ENCODE measurements around the gene ANKRD40CL. TPM values are rescaled to one million over a fixed set of nuclear protein-coding genes. Genes with fewer than 3 reads are reported as not detected.

ANKRD40CL gene
- total RNA-seq, 1 donor from 2014 or later = not detected

DNA sequence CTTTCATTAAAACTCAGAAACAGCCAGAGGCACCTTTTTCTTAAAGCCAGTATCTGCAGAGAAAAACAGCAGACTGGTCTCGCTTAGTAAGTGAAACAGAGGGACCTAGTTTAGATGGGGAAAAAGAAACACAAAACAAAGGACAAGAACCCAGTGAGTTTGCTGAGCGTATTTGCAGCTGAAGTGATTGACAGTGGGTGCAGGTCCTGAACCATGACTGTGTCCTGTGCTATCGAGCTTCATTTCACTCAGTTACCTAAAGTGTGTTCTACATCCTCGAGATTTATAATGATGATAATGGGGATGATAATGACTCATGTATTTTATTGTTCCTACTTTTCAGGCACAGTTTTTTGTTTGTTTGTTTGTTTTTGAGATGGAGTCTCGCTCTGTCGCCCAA is 36.4 kb upstream of the ANKRD40CL start:
- Mint-ChIP-seq H3K4me1 (ENCODE audit: low read depth) (peaks cover 4% of the 10 kb centered on the region), H3K36me3 (ENCODE audit: insufficient read depth) (no peaks in the 10 kb centered on the region), H3K27me3 (no peaks in the 10 kb centered on the region), H3K27ac (no peak overlapping the region), H3K4me3 (ENCODE audit: low read depth) (no peak overlapping the region), H3K9me3 (ENCODE audit: low read depth) (no peaks in the 10 kb centered on the region)
- DNase-seq (ENCODE audit: low spot score, unreplicated experiment) = no peak
- no peak for TF ChIP-seq CTCF (IDR thresholded peaks at IDR 0.05; ENCODE audit: unreplicated experiment)

DNA sequence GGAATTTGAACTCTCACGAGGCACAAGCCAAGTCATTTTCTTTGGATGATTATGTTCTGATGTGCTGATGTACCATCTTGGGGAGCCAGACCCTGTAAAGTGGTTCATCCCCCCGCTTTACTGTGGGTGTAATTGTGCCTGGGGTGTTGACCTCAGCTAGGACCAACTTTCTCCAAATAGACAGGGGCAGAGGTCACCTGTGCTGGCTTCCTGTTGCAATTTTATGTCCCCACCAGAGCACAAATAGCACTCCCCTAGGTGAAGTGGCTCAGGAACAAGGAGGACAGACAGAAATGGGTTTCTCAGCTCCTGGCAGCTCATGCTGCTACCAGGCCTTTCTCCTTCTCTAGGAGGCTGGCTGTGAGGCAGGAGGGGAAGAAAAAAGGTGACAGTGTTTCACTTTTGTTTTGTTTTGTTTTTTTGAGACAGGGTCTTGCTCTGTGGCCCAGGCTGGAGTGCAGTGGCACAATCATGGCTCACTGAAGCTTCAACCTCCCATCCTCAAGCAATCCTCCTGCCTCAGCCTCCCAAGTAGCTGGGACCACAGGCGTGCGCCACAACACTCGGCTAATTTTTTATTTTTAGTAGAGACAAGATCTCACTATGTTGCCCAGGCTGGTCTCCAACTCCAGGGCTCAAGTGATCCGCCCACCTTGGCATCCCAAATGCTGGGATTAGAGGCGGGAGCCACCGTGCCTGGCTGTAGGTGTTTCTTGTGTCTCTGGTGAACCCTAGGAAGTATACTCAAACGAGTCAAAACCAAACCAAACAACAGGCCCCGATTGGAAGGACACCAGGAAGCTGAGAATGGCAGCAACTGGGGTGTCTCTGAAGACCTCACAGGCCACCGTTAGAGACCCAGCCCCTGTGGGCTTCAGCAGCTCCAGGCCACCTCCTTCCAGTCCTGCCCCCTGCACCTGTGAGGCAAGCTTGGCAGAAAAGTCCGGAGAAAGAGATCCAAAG is 35.6 kb upstream of the ANKRD40CL start:
- H3K9me3 Mint-ChIP-seq (ENCODE audit: low read depth) = no peaks in the 10 kb centered on the region
- no peaks in the 10 kb centered on the region for H3K36me3 Mint-ChIP-seq (ENCODE audit: insufficient read depth)
- H3K27ac Mint-ChIP-seq = no peak overlapping the region
- DNase-seq (ENCODE audit: low spot score, unreplicated experiment) = no peak
- H3K27me3 Mint-ChIP-seq = no peaks in the 10 kb centered on the region
- TF ChIP-seq CTCF (IDR thresholded peaks at IDR 0.05; ENCODE audit: unreplicated experiment) = no peak
- H3K4me3 Mint-ChIP-seq (ENCODE audit: low read depth) = no peak overlapping the region
- peaks cover 4% of the 10 kb centered on the region for H3K4me1 Mint-ChIP-seq (ENCODE audit: low read depth)

GRCh38 chr17:50800196-50800700 is 32.9 kb upstream of the ANKRD40CL start:
- TF ChIP-seq CTCF (IDR thresholded peaks at IDR 0.05; ENCODE audit: unreplicated experiment) = no peak
- H3K9me3 Mint-ChIP-seq (ENCODE audit: low read depth) = no peaks in the 10 kb centered on the region
- no peak overlapping the region for H3K4me3 Mint-ChIP-seq (ENCODE audit: low read depth)
- no peaks in the 10 kb centered on the region for H3K36me3 Mint-ChIP-seq (ENCODE audit: insufficient read depth)
- H3K4me1 Mint-ChIP-seq (ENCODE audit: low read depth) = peaks cover 11% of the 10 kb centered on the region
- DNase-seq (ENCODE audit: low spot score, unreplicated experiment) = no peak
- H3K27me3 Mint-ChIP-seq = no peaks in the 10 kb centered on the region
- H3K27ac Mint-ChIP-seq = no peak overlapping the region

- no peaks in the 10 kb centered on the region for H3K9me3 Mint-ChIP-seq (ENCODE audit: low read depth)
- no peak for TF ChIP-seq CTCF (IDR thresholded peaks at IDR 0.05; ENCODE audit: unreplicated experiment)
- no peaks in the 10 kb centered on the region for H3K27me3 Mint-ChIP-seq
These were observed 32.3 kb upstream of the ANKRD40CL start for GRCh38 chr17:50799582-50799981.

GRCh38 chr17:50798424-50799288 is 31.3 kb upstream of the ANKRD40CL start:
- no peak for DNase-seq (ENCODE audit: low spot score, unreplicated experiment)
- Mint-ChIP-seq H3K36me3 (ENCODE audit: insufficient read depth) (no peaks in the 10 kb centered on the region), H3K27ac (peak overlapping the region; percentile 47), H3K4me3 (ENCODE audit: low read depth) (no peak overlapping the region), H3K27me3 (no peaks in the 10 kb centered on the region), H3K9me3 (ENCODE audit: low read depth) (no peaks in the 10 kb centered on the region), H3K4me1 (ENCODE audit: low read depth) (peaks cover 11% of the 10 kb centered on the region)
- TF ChIP-seq CTCF (IDR thresholded peaks at IDR 0.05; ENCODE audit: unreplicated experiment) = no peak

More at GRCh38 chr17:50799582-50799981, 32.3 kb upstream of the ANKRD40CL start:
- Mint-ChIP-seq H3K4me1 (ENCODE audit: low read depth) (peaks cover 11% of the 10 kb centered on the region), H3K27ac (peak overlapping the region; percentile 47), H3K36me3 (ENCODE audit: insufficient read depth) (no peaks in the 10 kb centered on the region), H3K4me3 (ENCODE audit: low read depth) (no peak overlapping the region)
- no peak for DNase-seq (ENCODE audit: low spot score, unreplicated experiment)
